ENCODE measurements around the gene AMELX.

The AMELX gene

GRCh38 chrX:11309220-11309619 lies 16.0 kb downstream of the AMELX start:
- DNase-seq (ENCODE audit: low spot score): no peak

GRCh38 chrX:11311706-11312105 lies 18.5 kb downstream of the AMELX start:
- DNase-seq (ENCODE audit: low spot score): no peak

GRCh38 chrX:11319806-11320520 lies 26.8 kb downstream of the AMELX start:
- DNase-seq (ENCODE audit: low spot score): no peak

- DNase-seq (ENCODE audit: low spot score): no peak
Observed at GRCh38 chrX:11321986-11322385, 28.8 kb downstream of the AMELX start.

- no peak for DNase-seq (ENCODE audit: low spot score)
Observed at GRCh38 chrX:11328134-11328533, 34.9 kb downstream of the AMELX start.

GRCh38 chrX:11329021-11329420 lies 35.8 kb downstream of the AMELX start:
- DNase-seq (ENCODE audit: low spot score): no peak

GRCh38 chrX:11331788-11332187 lies 38.6 kb downstream of the AMELX start:
- no peak for DNase-seq (ENCODE audit: low spot score)

GRCh38 chrX:11334165-11334564 lies 41.0 kb downstream of the AMELX start:
- DNase-seq (ENCODE audit: low spot score): no peak

- no peak for DNase-seq (ENCODE audit: low spot score)
Observed at GRCh38 chrX:11336201-11336600, 43.0 kb downstream of the AMELX start.

- DNase-seq (ENCODE audit: low spot score): no peak
Observed at GRCh38 chrX:11337292-11338009, 44.2 kb downstream of the AMELX start.

GRCh38 chrX:11341274-11342201 lies 48.3 kb downstream of the AMELX start:
- DNase-seq (ENCODE audit: low spot score): no peak

- DNase-seq (ENCODE audit: low spot score): no peak
Observed at GRCh38 chrX:11342673-11343072, 49.5 kb downstream of the AMELX start.

GRCh38 chrX:11346121-11346682 lies 53.0 kb downstream of the AMELX start:
- no peak for DNase-seq (ENCODE audit: low spot score)

GRCh38 chrX:11347300-11347699 lies 54.1 kb downstream of the AMELX start:
- no peak for DNase-seq (ENCODE audit: low spot score)

GRCh38 chrX:11349020-11349419 lies 55.8 kb downstream of the AMELX start:
- no peak for DNase-seq (ENCODE audit: low spot score)

- DNase-seq (ENCODE audit: low spot score): no peak
Observed at GRCh38 chrX:11349661-11350337, 56.6 kb downstream of the AMELX start.
